ENCODE measurements around the gene PPP4C. TPM values are rescaled to one million over a fixed set of nuclear protein-coding genes. Genes with fewer than 3 reads are reported as not detected.

The PPP4C gene
- total and polyA plus RNA-seq, 2 of the 8 experiments (the other 6 are each of a cell fraction or from before 2014, with no cell fraction given), result 148 to 298 TPM

GRCh38 chr16:30068750-30069610, 6.8 kb upstream of the PPP4C start:
- peaks cover 9% of the 10 kb centered on the region; the same call in 1 of the 2 replicates for H3K79me1 ChIP-seq (ENCODE audit: low read depth, low read length)
- H2BK5ac ChIP-seq (ENCODE audit: low read depth, low read length), result no peak overlapping the region
- no peak overlapping the region for H3K4me2 ChIP-seq (ENCODE audit: insufficient read depth in 1 of 2, low read depth in 2 of 2, low read length in 2 of 2)
- no peak for FAIRE-seq
- H4K5ac ChIP-seq (ENCODE audit: insufficient read length, low read depth, low read length), result no peak overlapping the region
- no peak overlapping the region for H3K14ac ChIP-seq (ENCODE audit: insufficient read length)
- no peak overlapping the region for H4K91ac ChIP-seq (replicated peaks; ENCODE audit: insufficient read length, low read length)
- CTCF ChIA-PET (ENCODE audit: partially characterized antibody), result interaction anchor here (1.2 to 7.3 kb wide), 5 partner anchors 11 to 43 kb away, joined by 5 to 51 read pairs (median 6); partner anchors contain the start of gene TBX6
- H3K27me3 ChIP-seq (replicated peaks in 1 of 4; ENCODE audit: control insufficient read depth in 3 of 4, extremely low read depth in 1 of 4, insufficient read depth in 3 of 4, low read length in 3 of 4), result no peaks in the 10 kb centered on the region
- H3K23me2 ChIP-seq (ENCODE audit: low read depth, low read length), result peaks cover 13% of the 10 kb centered on the region; the same call in 1 of the 2 replicates
- no peak overlapping the region for H3K4me3 ChIP-seq (ENCODE audit: extremely low read depth in 1 of 4, insufficient read depth in 2 of 4, low read depth in 3 of 4, low read length in 4 of 4)
- no peak overlapping the region for H3K9ac ChIP-seq (replicated peaks in 1 of 4; ENCODE audit: extremely low read depth in 1 of 4, low read depth in 3 of 4, low read length in 3 of 4)
- H4K20me1 ChIP-seq (replicated peaks in 1 of 2; ENCODE audit: control insufficient read depth in 1 of 2, insufficient read depth in 2 of 2, low read length in 2 of 2), result peaks cover 16 to 35% of the 10 kb centered on the region in 2 experiments
- no peak overlapping the region for H2AFZ ChIP-seq (ENCODE audit: low read length)
- no peak overlapping the region for H3K27ac ChIP-seq (ENCODE audit: low read depth, low read length)
- H2AK5ac ChIP-seq (ENCODE audit: low read depth, low read length), result no peak overlapping the region
- peaks cover 0 to 14% (median 6%) of the 10 kb centered on the region in 4 experiments; a peak in 6 of 7 replicates for H3K4me1 ChIP-seq (replicated peaks in 1 of 4; ENCODE audit: control insufficient read depth in 3 of 4, insufficient read depth in 4 of 4, low read length in 3 of 4)
- no peak overlapping the region for H2BK12ac ChIP-seq (ENCODE audit: low read depth, low read length)
- no peak overlapping the region for H3K56ac ChIP-seq (replicated peaks; ENCODE audit: insufficient read length, low read depth, low read length)
- WGBS, 2 experiments (ENCODE audit: extremely low coverage in 1 of 2, insufficient coverage in 1 of 2, insufficient read length in 1 of 2, insufficient replicate concordance in 2 of 2, low coverage in 1 of 2, low lambda C conversion rate in 2 of 2, missing lambda C conversion rate in 1 of 2), result 90% methylated on average over 17 of the region's 17 CpGs; no CpG with 5 or more reads in 1 of the 2 experiments
- no peak overlapping the region; the same call in 1 of the 2 replicates for H3K18ac ChIP-seq (ENCODE audit: extremely low read depth, low read length)
- H2BK15ac ChIP-seq (ENCODE audit: low read length), result no peak overlapping the region
- H2BK120ac ChIP-seq (replicated peaks; ENCODE audit: low read depth, low read length), result no peak overlapping the region
- H3K9me3 ChIP-seq (ENCODE audit: insufficient read depth in 2 of 2, low read depth in 1 of 2, low read length in 1 of 2), result no peaks in the 10 kb centered on the region
- POLR2A ChIA-PET (ENCODE audit: partially characterized antibody), result interaction anchor here (7.7 to 21.2 kb wide), 3 partner anchors 9 to 21 kb away, joined by 88 to 353 read pairs (median 151); partner anchors contain the start of genes PPP4C, TBX6 and YPEL3
- H4K8ac ChIP-seq (ENCODE audit: extremely low read depth, insufficient read depth, low read length), result no peak overlapping the region
- H3K23ac ChIP-seq (ENCODE audit: insufficient read length), result no peak overlapping the region
- H2BK20ac ChIP-seq (ENCODE audit: low read length), result no peak overlapping the region
- H3K79me2 ChIP-seq (ENCODE audit: control insufficient read depth in 1 of 2, insufficient read depth in 2 of 2, low read length in 2 of 2), result peaks cover 15 to 30% of the 10 kb centered on the region in 2 experiments
- H3K4ac ChIP-seq (replicated peaks; ENCODE audit: insufficient read length, low read depth, low read length), result no peak overlapping the region
- peaks cover 19 to 54% (median 47%) of the 10 kb centered on the region in 4 experiments for H3K36me3 ChIP-seq (ENCODE audit: control insufficient read depth in 2 of 4, insufficient read depth in 4 of 4, low read length in 3 of 4)
- DNase-seq (ENCODE audit: low read depth in 1 of 2, low spot score in 2 of 2), result no peak
- TF ChIP-seq ATF3 (IDR thresholded peaks at IDR 0.05; ENCODE audit: insufficient read depth, low read depth, low read length) (no peak), KDM5A (IDR thresholded peaks at IDR 0.05; ENCODE audit: low read length) (no peak), TAF7 (optimal IDR thresholded peaks at IDR 0.05; ENCODE audit: borderline replicate concordance, low read depth, low read length) (no peak), ZNF274 (IDR thresholded peaks at IDR 0.05; ENCODE audit: borderline replicate concordance, extremely low read depth, low read length) (no peak), POLR2AphosphoS5 (IDR thresholded peaks at IDR 0.05; ENCODE audit: low read depth, low read length) (no peak), SIN3A (conservative IDR thresholded peaks at IDR 0.05 in 1 of 2, IDR thresholded peaks at IDR 0.05 in 1 of 2; ENCODE audit: low read depth in 1 of 2, low read length in 2 of 2) (no peak), JUND (IDR thresholded peaks at IDR 0.05; ENCODE audit: low read length) (no peak)
- TF ChIP-seq, protein P1, sequence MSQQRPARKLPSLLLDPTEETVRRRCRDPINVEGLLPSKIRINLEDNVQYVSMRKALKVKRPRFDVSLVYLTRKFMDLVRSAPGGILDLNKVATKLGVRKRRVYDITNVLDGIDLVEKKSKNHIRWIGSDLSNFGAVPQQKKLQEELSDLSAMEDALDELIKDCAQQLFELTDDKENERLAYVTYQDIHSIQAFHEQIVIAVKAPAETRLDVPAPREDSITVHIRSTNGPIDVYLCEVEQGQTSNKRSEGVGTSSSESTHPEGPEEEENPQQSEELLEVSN (IDR thresholded peaks at IDR 0.05), result no peak
